Measurements from ENCODE around the gene MAN2C1.
"Not testable (repeated sequence)": the region's sequence is repeated elsewhere in the genome, so short reads cannot be mapped to it uniquely, and the experiment has no call there.

The MAN2C1 gene

GRCh38 chr15:75339531-75340240 is 28.7 kb downstream of the MAN2C1 start:
- H4K20me1 ChIP-seq (ENCODE audit: insufficient read depth, low read length) = no peaks in the 10 kb centered on the region
- H3K9ac ChIP-seq (ENCODE audit: low read length) = no peak overlapping the region
- no peak overlapping the region for H3K4me3 ChIP-seq (ENCODE audit: low read length)
- peaks cover 10% of the 10 kb centered on the region for H3K79me2 ChIP-seq (ENCODE audit: low read length)
- H3K27me3 ChIP-seq (ENCODE audit: low read depth, low read length) = no peaks in the 10 kb centered on the region
- no peak overlapping the region for H2AFZ ChIP-seq (ENCODE audit: low read depth, low read length)
- no peaks in the 10 kb centered on the region for H3K9me3 ChIP-seq (ENCODE audit: insufficient read depth, low read length)
- H3K36me3 ChIP-seq (replicated peaks; ENCODE audit: low read depth, low read length) = peaks cover 5% of the 10 kb centered on the region
- H3K27ac ChIP-seq (ENCODE audit: low read length) = no peak overlapping the region
- TF ChIP-seq CTCF (IDR thresholded peaks at IDR 0.05; ENCODE audit: low read depth, low read length) (no peak), EZH2phosphoT487 (IDR thresholded peaks at IDR 0.05; ENCODE audit: low read depth) (no peak)
- H3K4me1 ChIP-seq (ENCODE audit: low read length) = peaks cover 11% of the 10 kb centered on the region
- no peak overlapping the region for H3K4me2 ChIP-seq (ENCODE audit: low read length)

- TF ChIP-seq EZH2phosphoT487 (IDR thresholded peaks at IDR 0.05; ENCODE audit: low read depth) (no peak), CTCF (IDR thresholded peaks at IDR 0.05; ENCODE audit: low read depth, low read length) (no peak)
- Histone ChIP-seq H3K27ac (ENCODE audit: low read length) (no peak overlapping the region), H3K9ac (ENCODE audit: low read length) (no peak overlapping the region)
These were observed 29.7 kb downstream of the MAN2C1 start for GRCh38 chr15:75338661-75339240.

GRCh38 chr15:75335705-75336355 is 32.6 kb downstream of the MAN2C1 start, which contains the start of gene COMMD4:
COMMD4 (plus strand) TSS chr15:75336063; CDS start chr15:75336090, 27 bp downstream.
- Histone ChIP-seq H3K27ac (ENCODE audit: low read length) (no peak within 1 kb of the TSS; the same call in 1 of the 2 replicates), H3K9me3 (ENCODE audit: insufficient read depth, low read length) (no peaks in the 10 kb centered on the region), H3K27me3 (ENCODE audit: low read depth, low read length) (no peaks in the 10 kb centered on the region), H3K9ac (ENCODE audit: low read length) (peak within 1 kb of the TSS; percentile 79), H3K4me1 (ENCODE audit: low read length) (peaks cover 11% of the 10 kb centered on the region), H3K4me3 (ENCODE audit: low read length) (peak within 1 kb of the TSS; percentile 94), H2AFZ (ENCODE audit: low read depth, low read length) (peak within 1 kb of the TSS; percentile 88), H3K79me2 (ENCODE audit: low read length) (peaks cover 10% of the 10 kb centered on the region), H3K36me3 (replicated peaks; ENCODE audit: low read depth, low read length) (peaks cover 5% of the 10 kb centered on the region), H3K4me2 (ENCODE audit: low read length) (peak within 1 kb of the TSS; percentile 91), H4K20me1 (ENCODE audit: insufficient read depth, low read length) (no peaks in the 10 kb centered on the region)
- TF ChIP-seq CTCF (IDR thresholded peaks at IDR 0.05; ENCODE audit: low read depth, low read length) = no peak
- TF ChIP-seq EZH2phosphoT487 (IDR thresholded peaks at IDR 0.05; ENCODE audit: low read depth) = no peak

More at GRCh38 chr15:75338661-75339240, 29.7 kb downstream of the MAN2C1 start:
- Histone ChIP-seq H2AFZ (ENCODE audit: low read depth, low read length) (no peak overlapping the region), H3K4me1 (ENCODE audit: low read length) (peaks cover 11% of the 10 kb centered on the region), H3K9me3 (ENCODE audit: insufficient read depth, low read length) (no peaks in the 10 kb centered on the region), H3K79me2 (ENCODE audit: low read length) (peaks cover 10% of the 10 kb centered on the region), H3K27me3 (ENCODE audit: low read depth, low read length) (no peaks in the 10 kb centered on the region), H3K36me3 (replicated peaks; ENCODE audit: low read depth, low read length) (peaks cover 5% of the 10 kb centered on the region), H3K4me2 (ENCODE audit: low read length) (no peak overlapping the region), H3K4me3 (ENCODE audit: low read length) (no peak overlapping the region), H4K20me1 (ENCODE audit: insufficient read depth, low read length) (no peaks in the 10 kb centered on the region)

- H2AFZ ChIP-seq (ENCODE audit: low read depth, low read length) = peak overlapping the region; percentile 83
- H3K4me3 ChIP-seq (ENCODE audit: low read length) = peak overlapping the region; percentile 94
- no peaks in the 10 kb centered on the region for H3K27me3 ChIP-seq (ENCODE audit: low read depth, low read length)
- no peaks in the 10 kb centered on the region for H3K9me3 ChIP-seq (ENCODE audit: insufficient read depth, low read length)
- H3K4me1 ChIP-seq (ENCODE audit: low read length) = peaks cover 11% of the 10 kb centered on the region
- H3K4me2 ChIP-seq (ENCODE audit: low read length) = peak overlapping the region; percentile 91
- peak overlapping the region; percentile 79 for H3K9ac ChIP-seq (ENCODE audit: low read length)
- peaks cover 10% of the 10 kb centered on the region for H3K79me2 ChIP-seq (ENCODE audit: low read length)
- TF ChIP-seq EZH2phosphoT487 (IDR thresholded peaks at IDR 0.05; ENCODE audit: low read depth) = no peak
- H3K27ac ChIP-seq (ENCODE audit: low read length) = no peak overlapping the region
- no peaks in the 10 kb centered on the region for H4K20me1 ChIP-seq (ENCODE audit: insufficient read depth, low read length)
- peaks cover 5% of the 10 kb centered on the region for H3K36me3 ChIP-seq (replicated peaks; ENCODE audit: low read depth, low read length)
These were observed 33.1 kb downstream of the MAN2C1 start for GRCh38 chr15:75335313-75335704.

- not testable (repeated sequence) for H3K4me2 ChIP-seq (ENCODE audit: low read length); H3K27ac ChIP-seq (ENCODE audit: low read length); H3K36me3 ChIP-seq (replicated peaks; ENCODE audit: low read depth, low read length); H3K9me3 ChIP-seq (ENCODE audit: insufficient read depth, low read length); H2AFZ ChIP-seq (ENCODE audit: low read depth, low read length); H4K20me1 ChIP-seq (ENCODE audit: insufficient read depth, low read length); H3K27me3 ChIP-seq (ENCODE audit: low read depth, low read length); H3K4me3 ChIP-seq (ENCODE audit: low read length); H3K9ac ChIP-seq (ENCODE audit: low read length)
- Histone ChIP-seq H3K4me1 (ENCODE audit: low read length) (peaks cover 11% of the 10 kb centered on the region), H3K79me2 (ENCODE audit: low read length) (peaks cover 10% of the 10 kb centered on the region)
These were observed 34.6 kb downstream of the MAN2C1 start for GRCh38 chr15:75333654-75334419.

GRCh38 chr15:75332093-75332492 is 36.3 kb downstream of the MAN2C1 start:
- not testable (repeated sequence) for H3K9ac ChIP-seq (ENCODE audit: low read length); H3K4me2 ChIP-seq (ENCODE audit: low read length); H2AFZ ChIP-seq (ENCODE audit: low read depth, low read length); H3K27me3 ChIP-seq (ENCODE audit: low read depth, low read length); H3K4me3 ChIP-seq (ENCODE audit: low read length); H3K27ac ChIP-seq (ENCODE audit: low read length); H4K20me1 ChIP-seq (ENCODE audit: insufficient read depth, low read length); H3K9me3 ChIP-seq (ENCODE audit: insufficient read depth, low read length); H3K36me3 ChIP-seq (replicated peaks; ENCODE audit: low read depth, low read length)
- H3K4me1 ChIP-seq (ENCODE audit: low read length) = peaks cover 11% of the 10 kb centered on the region
- peaks cover 10% of the 10 kb centered on the region for H3K79me2 ChIP-seq (ENCODE audit: low read length)
